Smooth muscle cell (in vitro differentiated cells): ENCODE results near the gene APOA1. TPM values are rescaled to one million over a fixed set of nuclear protein-coding genes. Genes with fewer than 3 reads are reported as not detected.
A peak's percentile ranks its signal among the peaks of the same experiment; 100 is the strongest.

ENCODE experiments used
- DNase-seq: peaks from one replicate; lab custom pipeline; 2025; ENCODE audit not compliant: unreplicated experiment; lab: John Stamatoyannopoulos, UW
- H2AFZ ChIP-seq: fragments of 200-600 bp; sonication (generic); 2 replicates; pipeline ENCODE4 v1.6.0; 2016; ENCODE audit warnings: antibody characterized with exemption, low read depth, mild to moderate bottlenecking
- H3F3A ChIP-seq: fragments of 200-600 bp; sonication (generic); 2 replicates; pipeline ENCODE4 v1.6.0; 2017; ENCODE audit warnings: antibody characterized with exemption, low read depth
- H3K27ac ChIP-seq: fragments of 200-600 bp; sonication (generic); 2 replicates; pipeline ENCODE4 v1.5.1; 2016; ENCODE audit warnings: low read depth, mild to moderate bottlenecking
- H3K27me3 ChIP-seq: fragments of 200-600 bp; sonication (generic); 2 replicates; pipeline ENCODE4 v1.6.1; 2016; ENCODE audit warnings: low read depth, mild to moderate bottlenecking
- H3K36me3 ChIP-seq: fragments of 200-600 bp; sonication (generic); 2 replicates; pipeline ENCODE4 v1.5.1; 2016; ENCODE audit warnings: low read depth
- H3K4me1 ChIP-seq: fragments of 200-600 bp; sonication (generic); 2 replicates; pipeline ENCODE4 v1.5.1; 2016; ENCODE audit warnings: low read depth
- H3K4me2 ChIP-seq: fragments of 200-600 bp; sonication (generic); 2 replicates; pipeline ENCODE4 v1.6.0; 2016; ENCODE audit warnings: mild to moderate bottlenecking
- H3K4me3 ChIP-seq: fragments of 200-600 bp; sonication (generic); 2 replicates; pipeline ENCODE4 v1.5.1; 2016; ENCODE audit warnings: mild to moderate bottlenecking
- H3K79me2 ChIP-seq: fragments of 200-600 bp; sonication (generic); 2 replicates; pipeline ENCODE4 v1.6.0; 2016; ENCODE audit warnings: low read depth, mild to moderate bottlenecking
- H3K9ac ChIP-seq: fragments of 200-600 bp; sonication (generic); 2 replicates; pipeline ENCODE4 v1.6.0; 2016; ENCODE audit warnings: low read depth
- H3K9me3 ChIP-seq: fragments of 200-600 bp; sonication (generic); replicated peaks from 2 replicates; pipeline ENCODE4 v1.5.1; 2016; ENCODE audit warnings: low read depth
- H4K20me1 ChIP-seq: fragments of 200-600 bp; sonication (generic); 2 replicates; pipeline ENCODE4 v1.6.0; 2016; ENCODE audit warnings: low read depth
- WGBS: methylation state at CpG from one replicate; pipeline ENCODE4 v1.1.7; 2016; ENCODE audit warnings: low lambda C conversion rate; 5-methylcytosine and 5-hydroxymethylcytosine counted together
- polyA plus RNA-seq: library from polyadenylated mRNA; unstranded; fragments of >200 nt; fragmentation: Nextera tagmentation; extraction: Ambion mirVana; gene quantifications from 2 replicates; pipeline ENCODE4 v1.2.1, GENCODE V29; 2016
- total RNA-seq: library from RNA; depleted of rRNA; stranded (reverse); fragments of >200 nt; gene quantifications from 2 replicates; pipeline ENCODE4 v1.2.3, GENCODE V29; 2014
- TF ChIP-seq, protein P1 (sequence below): fragments of 200-600 bp; sonication (generic); IDR thresholded peaks from 2 replicates; pipeline ENCODE4 v1.5.1; 2017; ENCODE audit warnings: borderline replicate concordance, mild to moderate bottlenecking, antibody characterized with exemption; ENCODE audit not compliant: insufficient read depth, poor library complexity, severe bottlenecking

APOA1 gene
- total and polyA plus RNA-seq, 2 experiments from 2014 or later, result 2.5 to 3.2 TPM

DNA sequence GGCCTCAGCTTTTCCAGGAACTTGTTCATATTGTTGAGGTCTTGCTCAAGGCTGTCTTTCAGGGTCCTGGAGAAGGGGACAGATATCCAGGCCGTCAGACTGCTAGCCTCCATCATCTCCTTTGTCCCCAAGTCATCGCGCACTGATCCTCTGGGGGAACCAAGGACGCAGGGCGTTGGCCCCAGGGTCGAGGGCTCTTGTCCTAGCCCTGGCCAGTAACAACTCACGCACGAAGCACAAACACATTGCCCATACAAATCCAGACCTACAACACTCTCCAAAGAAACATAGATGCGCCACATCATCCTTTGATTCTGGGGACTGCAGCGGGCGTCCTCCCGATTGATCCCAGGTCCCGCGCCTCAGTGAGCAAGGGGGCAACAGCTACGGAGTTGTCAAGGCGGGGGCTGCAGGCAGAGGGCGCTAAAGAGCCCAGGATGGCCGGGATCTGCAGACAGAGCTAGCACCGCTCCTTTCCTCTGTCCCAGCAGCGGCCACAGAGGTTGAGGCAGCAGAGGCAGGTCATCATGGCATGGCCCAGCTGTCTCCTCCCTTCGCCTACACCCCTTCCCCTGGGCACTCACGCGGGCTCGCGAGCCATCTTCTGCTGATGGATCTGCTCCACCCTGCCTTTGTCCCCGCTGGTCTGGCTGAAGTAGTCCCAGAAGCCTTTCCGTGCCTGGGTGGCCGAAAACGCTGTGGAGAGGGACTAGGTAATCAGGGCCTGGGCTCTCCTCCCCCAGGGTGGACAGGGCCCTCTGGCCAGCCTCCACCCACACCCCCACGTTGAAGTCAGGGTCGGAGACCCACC, 46.2 kb downstream of the APOA1 start:
- H3K79me2 ChIP-seq, result peaks cover 12% of the 10 kb centered on the region
- H3K36me3 ChIP-seq, result no peaks in the 10 kb centered on the region
- H3K27me3 ChIP-seq, result no peaks in the 10 kb centered on the region
- DNase-seq, result peak; percentile 48
- H3K4me3 ChIP-seq, result no peak overlapping the region
- WGBS, result 34% methylated on average over 31 of the region's 31 CpGs
- H3K9ac ChIP-seq, result no peak overlapping the region
- no peaks in the 10 kb centered on the region for H3F3A ChIP-seq
- TF ChIP-seq, protein P1, sequence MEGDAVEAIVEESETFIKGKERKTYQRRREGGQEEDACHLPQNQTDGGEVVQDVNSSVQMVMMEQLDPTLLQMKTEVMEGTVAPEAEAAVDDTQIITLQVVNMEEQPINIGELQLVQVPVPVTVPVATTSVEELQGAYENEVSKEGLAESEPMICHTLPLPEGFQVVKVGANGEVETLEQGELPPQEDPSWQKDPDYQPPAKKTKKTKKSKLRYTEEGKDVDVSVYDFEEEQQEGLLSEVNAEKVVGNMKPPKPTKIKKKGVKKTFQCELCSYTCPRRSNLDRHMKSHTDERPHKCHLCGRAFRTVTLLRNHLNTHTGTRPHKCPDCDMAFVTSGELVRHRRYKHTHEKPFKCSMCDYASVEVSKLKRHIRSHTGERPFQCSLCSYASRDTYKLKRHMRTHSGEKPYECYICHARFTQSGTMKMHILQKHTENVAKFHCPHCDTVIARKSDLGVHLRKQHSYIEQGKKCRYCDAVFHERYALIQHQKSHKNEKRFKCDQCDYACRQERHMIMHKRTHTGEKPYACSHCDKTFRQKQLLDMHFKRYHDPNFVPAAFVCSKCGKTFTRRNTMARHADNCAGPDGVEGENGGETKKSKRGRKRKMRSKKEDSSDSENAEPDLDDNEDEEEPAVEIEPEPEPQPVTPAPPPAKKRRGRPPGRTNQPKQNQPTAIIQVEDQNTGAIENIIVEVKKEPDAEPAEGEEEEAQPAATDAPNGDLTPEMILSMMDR, result peak; percentile 82
- H3K9me3 ChIP-seq, result no peaks in the 10 kb centered on the region
- H3K4me2 ChIP-seq, result peak overlapping the region; percentile 33
- H2AFZ ChIP-seq, result peak overlapping the region; percentile 68
- no peaks in the 10 kb centered on the region for H4K20me1 ChIP-seq
- H3K27ac ChIP-seq, result no peak overlapping the region
- H3K4me1 ChIP-seq, result peaks cover 12% of the 10 kb centered on the region

DNA sequence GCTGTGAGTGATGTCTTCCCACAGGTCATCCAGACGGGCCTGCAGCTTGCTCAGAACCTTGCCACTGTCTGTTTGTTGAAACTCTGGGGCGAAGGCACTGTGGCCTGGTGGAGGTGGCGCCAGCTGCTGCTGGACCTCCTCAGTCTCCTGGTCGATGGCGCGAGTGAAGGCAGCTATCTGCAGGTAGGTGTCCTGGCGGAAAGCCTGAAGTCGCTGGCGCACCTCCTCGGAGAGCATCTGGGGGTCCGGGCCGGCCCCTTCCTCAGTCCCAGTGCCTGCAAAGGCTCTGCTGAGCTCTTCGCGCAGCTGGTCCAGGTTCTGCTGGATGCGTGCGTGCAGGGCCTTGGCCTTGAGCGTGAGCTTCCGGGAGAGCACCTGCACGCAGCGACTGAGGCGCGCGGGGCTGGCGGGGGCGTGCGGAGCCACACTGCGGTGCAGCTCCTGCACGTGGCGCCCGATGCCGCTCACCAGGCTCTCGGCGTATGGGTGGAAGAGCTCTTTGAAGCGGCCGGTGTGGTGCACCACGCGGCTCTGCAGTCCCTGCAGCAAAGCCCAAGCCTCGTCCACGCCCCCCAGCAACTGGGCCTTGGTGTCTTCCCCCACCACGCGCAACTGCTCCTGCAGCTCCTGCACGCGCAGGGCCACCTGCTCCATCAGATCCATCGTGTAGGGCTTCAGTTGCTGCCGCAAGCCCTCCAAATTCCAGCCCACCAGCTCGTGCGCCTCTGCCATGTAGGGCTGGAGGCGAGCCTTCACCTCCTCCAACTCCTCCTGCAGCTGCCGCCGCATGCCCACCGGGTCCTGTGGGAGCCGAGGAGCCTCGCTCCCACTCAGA, 47.0 kb downstream of the APOA1 start:
- TF ChIP-seq, protein P1, result no peak
- 93% methylated on average over 52 of the region's 53 CpGs for WGBS
- Histone ChIP-seq H2AFZ (no peak overlapping the region), H3K4me3 (no peak overlapping the region), H3K36me3 (no peaks in the 10 kb centered on the region), H3K9ac (no peak overlapping the region), H3K4me1 (peaks cover 12% of the 10 kb centered on the region), H3K27me3 (no peaks in the 10 kb centered on the region), H3F3A (no peaks in the 10 kb centered on the region), H3K4me2 (no peak overlapping the region), H3K27ac (no peak overlapping the region), H3K9me3 (no peaks in the 10 kb centered on the region), H4K20me1 (no peaks in the 10 kb centered on the region), H3K79me2 (peaks cover 13% of the 10 kb centered on the region)
- no peak for DNase-seq

DNA sequence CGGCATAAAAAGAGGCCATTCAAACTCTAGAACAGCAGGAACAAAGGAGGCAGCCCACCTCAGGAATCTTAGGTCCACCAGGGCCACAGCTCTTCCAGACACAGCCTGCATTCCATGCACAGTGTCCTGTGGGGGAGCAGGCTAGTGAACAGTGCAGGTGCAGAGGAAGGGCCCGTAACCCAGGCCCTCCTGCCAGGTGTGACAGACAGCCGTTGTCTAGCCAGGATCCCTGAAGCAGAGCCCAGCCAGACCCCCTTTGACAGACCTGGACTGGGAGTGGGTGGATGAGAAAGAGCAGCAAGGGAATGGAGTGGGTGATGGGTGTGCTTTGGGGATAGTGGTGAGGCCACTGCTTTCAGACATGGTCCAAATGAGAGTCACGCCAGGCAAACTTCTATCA, 48.4 kb downstream of the APOA1 start:
- no peaks in the 10 kb centered on the region for H3K27me3 ChIP-seq
- DNase-seq, result no peak
- H3K79me2 ChIP-seq, result peaks cover 13% of the 10 kb centered on the region
- 87% methylated on average over 4 of the region's 4 CpGs for WGBS
- no peak overlapping the region for H3K9ac ChIP-seq
- peak overlapping the region; percentile 98 for H3K4me2 ChIP-seq
- TF ChIP-seq, protein P1, result no peak
- no peak overlapping the region for H2AFZ ChIP-seq
- H4K20me1 ChIP-seq, result no peaks in the 10 kb centered on the region
- H3K27ac ChIP-seq, result no peak overlapping the region
- H3K4me3 ChIP-seq, result no peak overlapping the region
- H3F3A ChIP-seq, result no peaks in the 10 kb centered on the region
- peaks cover 12% of the 10 kb centered on the region for H3K4me1 ChIP-seq
- H3K9me3 ChIP-seq, result no peaks in the 10 kb centered on the region
- no peaks in the 10 kb centered on the region for H3K36me3 ChIP-seq
